CD8-positive, alpha-beta memory T cell (primary cell): ENCODE measurements around the gene IL20. TPM values are rescaled to one million over a fixed set of nuclear protein-coding genes. Genes with fewer than 3 reads are reported as not detected.
"Not testable (repeated sequence)": the region's sequence is repeated elsewhere in the genome, so short reads cannot be mapped to it uniquely, and the experiment has no call there.

Experiments
- CTCF ChIA-PET: fragments of 350-600 bp; sonication (Branson Sonifier 250); formaldehyde crosslinking; loops from one replicate; lab custom pipeline; 2021; ENCODE audit warnings: antibody characterized with exemption; lab: Charles Lee
- POLR2A ChIA-PET: fragments of 350-600 bp; sonication (Branson Sonifier 250); formaldehyde crosslinking; loops from one replicate; lab custom pipeline; 2021; ENCODE audit warnings: antibody characterized with exemption; lab: Charles Lee
- DNase-seq, 5 donors: peaks; one replicate each; pipeline versions ENCODE4 v3.0.0 to v3.0.0-alpha.2; 2020 to 2022; ENCODE audit warnings: mixed read lengths in 1 of 5
- H3K27ac ChIP-seq: one replicate; pipeline ENCODE4 v1.7.0; 2013; ENCODE audit warnings: low read depth, mild to moderate bottlenecking, low read length, moderate library complexity
- H3K27me3 ChIP-seq: 2 replicates; pipeline ENCODE4 v1.7.0; 2013; ENCODE audit warnings: low read length, mild to moderate bottlenecking; ENCODE audit not compliant: insufficient read depth, poor library complexity, severe bottlenecking
- H3K36me3 ChIP-seq: 2 replicates; pipeline ENCODE4 v1.7.0; 2013; ENCODE audit warnings: mild to moderate bottlenecking, low read length, moderate library complexity; ENCODE audit not compliant: insufficient read depth
- H3K4me1 ChIP-seq: 2 replicates; pipeline ENCODE4 v1.7.0; 2013; ENCODE audit warnings: mild to moderate bottlenecking, low read length, moderate library complexity; ENCODE audit not compliant: insufficient read depth
- H3K4me3 ChIP-seq: 2 replicates; pipeline ENCODE4 v1.7.0; 2013; ENCODE audit warnings: mild to moderate bottlenecking, low read length
- H3K9me3 ChIP-seq: 2 replicates; pipeline ENCODE4 v1.7.0; 2013; ENCODE audit warnings: mild to moderate bottlenecking, low read length
- H3K27ac Mint-ChIP-seq, 8 donors: one replicate each; pipeline ENCODE4 v1.8.0; 2020 to 2021; ENCODE audit warnings: mixed read lengths in 8 of 8, mild to moderate bottlenecking in 6 of 8, inconsistent platforms in 3 of 8, moderate library complexity in 3 of 8
- H3K27me3 Mint-ChIP-seq, 2 donors: one replicate each; pipeline ENCODE4 v1.8.0; 2020 to 2021; ENCODE audit warnings: mixed read lengths in 2 of 2, mild to moderate bottlenecking in 1 of 2, moderate library complexity in 1 of 2
- H3K36me3 Mint-ChIP-seq, 3 donors: one replicate each; pipeline ENCODE4 v1.8.0; 2020 to 2021; ENCODE audit warnings: mixed read lengths in 3 of 3, inconsistent platforms in 1 of 3, mild to moderate bottlenecking in 1 of 3
- H3K4me1 Mint-ChIP-seq, 3 donors: one replicate each; pipeline ENCODE4 v1.8.0; 2020 to 2021; ENCODE audit warnings: mixed read lengths in 3 of 3, inconsistent platforms in 1 of 3, mild to moderate bottlenecking in 1 of 3
- H3K4me3 Mint-ChIP-seq, 7 donors: one replicate each; pipeline ENCODE4 v1.8.0; 2020 to 2021; ENCODE audit warnings: mixed read lengths in 7 of 7, mild to moderate bottlenecking in 6 of 7, moderate library complexity in 4 of 7, inconsistent platforms in 2 of 7
- H3K9me3 Mint-ChIP-seq, 5 donors: one replicate each; pipeline ENCODE4 v1.8.0; 2020 to 2022; ENCODE audit warnings: mixed read lengths in 5 of 5, mild to moderate bottlenecking in 3 of 5, moderate library complexity in 2 of 5, inconsistent platforms in 1 of 5
- polyA plus RNA-seq: library from polyadenylated mRNA; unstranded; fragments of 300-500 nt; fragmentation: Illumina TruSeq; gene quantifications from one replicate; pipeline ENCODE4 v1.2.3, GENCODE V29; 2021
- total RNA-seq, 2 experiments: library from RNA; stranded (reverse); gene quantifications; one replicate each; pipeline ENCODE4 v1.2.3, GENCODE V29; 2021

IL20 gene
- total and polyA plus RNA-seq, 3 experiments from 2014 or later, result not detected

GRCh38 chr1:206843626-206844025 is 21.8 kb upstream of the IL20 start:
- Mint-ChIP-seq H3K27ac (peak overlapping the region in 1 of 8 donors; percentile 4), H3K9me3 (no peaks in the 10 kb centered on the region), H3K4me1 (no peaks in the 10 kb centered on the region)

GRCh38 chr1:206846487-206846886 is 18.9 kb upstream of the IL20 start:
- no peaks in the 10 kb centered on the region for H3K36me3 ChIP-seq
- DNase-seq, result no peak
- Mint-ChIP-seq H3K4me3 (peak overlapping the region in 1 of 7 donors; percentile 19), H3K9me3 (no peaks in the 10 kb centered on the region), H3K4me1 (no peaks in the 10 kb centered on the region), H3K27me3 (peaks cover 0 to 19% of the 10 kb centered on the region in 2 donors), H3K27ac (no peak overlapping the region), H3K36me3 (peaks cover 0 to 1% (median 0%) of the 10 kb centered on the region in 3 donors)
- no peaks in the 10 kb centered on the region for H3K27me3 ChIP-seq
- POLR2A ChIA-PET, result no interaction called here
- CTCF ChIA-PET, result interaction anchor here (1.3 kb wide), 1 partner anchor 558 kb away, joined by 3 read pairs; no protein-coding TSS in a partner anchor
- no peak overlapping the region for H3K27ac ChIP-seq
- no peak overlapping the region for H3K4me3 ChIP-seq
- no peaks in the 10 kb centered on the region for H3K9me3 ChIP-seq
- no peaks in the 10 kb centered on the region for H3K4me1 ChIP-seq

More at GRCh38 chr1:206843626-206844025, 21.8 kb upstream of the IL20 start:
- Histone ChIP-seq H3K27me3 (no peaks in the 10 kb centered on the region), H3K36me3 (no peaks in the 10 kb centered on the region), H3K4me1 (no peaks in the 10 kb centered on the region), H3K4me3 (no peak overlapping the region), H3K27ac (no peak overlapping the region), H3K9me3 (no peaks in the 10 kb centered on the region)
- no peak overlapping the region for H3K4me3 Mint-ChIP-seq
- H3K36me3 Mint-ChIP-seq, result no peaks in the 10 kb centered on the region
- ChIA-PET CTCF (no interaction called here), POLR2A (no interaction called here)
- no peak for DNase-seq
- peaks cover 2 to 5% of the 10 kb centered on the region in 2 donors for H3K27me3 Mint-ChIP-seq

GRCh38 chr1:206847337-206847834 is 18.0 kb upstream of the IL20 start:
- no peak overlapping the region for H3K27ac ChIP-seq
- Mint-ChIP-seq H3K4me1 (no peaks in the 10 kb centered on the region), H3K27me3 (peaks cover 0 to 19% of the 10 kb centered on the region in 2 donors), H3K4me3 (no peak overlapping the region), H3K36me3 (peaks cover 0 to 4% (median 1%) of the 10 kb centered on the region in 3 donors), H3K27ac (no peak overlapping the region), H3K9me3 (no peaks in the 10 kb centered on the region)
- CTCF ChIA-PET, result interaction anchor here (1.3 kb wide), 1 partner anchor 558 kb away, joined by 3 read pairs; no protein-coding TSS in a partner anchor
- no peak overlapping the region for H3K4me3 ChIP-seq
- H3K9me3 ChIP-seq, result no peaks in the 10 kb centered on the region
- H3K36me3 ChIP-seq, result no peaks in the 10 kb centered on the region
- no peaks in the 10 kb centered on the region for H3K27me3 ChIP-seq
- no peaks in the 10 kb centered on the region for H3K4me1 ChIP-seq
- no peak for DNase-seq
- POLR2A ChIA-PET, result no interaction called here

- H3K27ac ChIP-seq, result no peak overlapping the region
- Mint-ChIP-seq H3K4me3 (no peak overlapping the region), H3K27ac (no peak overlapping the region), H3K4me1 (no peaks in the 10 kb centered on the region), H3K36me3 (peaks cover 0 to 8% (median 1%) of the 10 kb centered on the region in 3 donors), H3K27me3 (peaks cover 0 to 19% of the 10 kb centered on the region in 2 donors), H3K9me3 (no peaks in the 10 kb centered on the region)
- no peaks in the 10 kb centered on the region for H3K36me3 ChIP-seq
- no peaks in the 10 kb centered on the region for H3K27me3 ChIP-seq
- H3K4me1 ChIP-seq, result no peaks in the 10 kb centered on the region
- CTCF ChIA-PET, result interaction anchor here (1.0 kb wide), 1 partner anchor 113 kb away, joined by 3 read pairs; no protein-coding TSS in a partner anchor
- DNase-seq, result no peak
- POLR2A ChIA-PET, result no interaction called here
- H3K9me3 ChIP-seq, result no peaks in the 10 kb centered on the region
- no peak overlapping the region for H3K4me3 ChIP-seq
These were observed 17.5 kb upstream of the IL20 start for GRCh38 chr1:206847946-206848345.

GRCh38 chr1:206850401-206850800 is 15.0 kb upstream of the IL20 start:
- Mint-ChIP-seq H3K27ac (no peak overlapping the region), H3K9me3 (no peaks in the 10 kb centered on the region), H3K4me3 (no peak overlapping the region), H3K36me3 (peaks cover 0 to 13% (median 1%) of the 10 kb centered on the region in 3 donors), H3K27me3 (peaks cover 0 to 19% of the 10 kb centered on the region in 2 donors), H3K4me1 (no peaks in the 10 kb centered on the region)
- Histone ChIP-seq H3K4me3 (no peak overlapping the region), H3K27ac (no peak overlapping the region), H3K36me3 (no peaks in the 10 kb centered on the region), H3K9me3 (no peaks in the 10 kb centered on the region), H3K27me3 (no peaks in the 10 kb centered on the region), H3K4me1 (no peaks in the 10 kb centered on the region)
- no peak for DNase-seq
- POLR2A ChIA-PET, result no interaction called here
- CTCF ChIA-PET, result no interaction called here

GRCh38 chr1:206851341-206852010 is 13.9 kb upstream of the IL20 start:
- Histone ChIP-seq H3K4me1 (no peaks in the 10 kb centered on the region), H3K27me3 (no peaks in the 10 kb centered on the region), H3K36me3 (no peaks in the 10 kb centered on the region), H3K27ac (no peak overlapping the region), H3K9me3 (no peaks in the 10 kb centered on the region), H3K4me3 (no peak overlapping the region)
- H3K36me3 Mint-ChIP-seq, result peaks cover 0 to 13% (median 1%) of the 10 kb centered on the region in 3 donors
- H3K9me3 Mint-ChIP-seq, result no peaks in the 10 kb centered on the region
- H3K4me1 Mint-ChIP-seq, result no peaks in the 10 kb centered on the region
- ChIA-PET CTCF (no interaction called here), POLR2A (no interaction called here)
- no peak overlapping the region for H3K4me3 Mint-ChIP-seq
- DNase-seq, result no peak
- no peak overlapping the region for H3K27ac Mint-ChIP-seq
- peaks cover 0 to 19% of the 10 kb centered on the region in 2 donors for H3K27me3 Mint-ChIP-seq

- H3K4me1 Mint-ChIP-seq, H3K27ac ChIP-seq, H3K4me3 ChIP-seq, H3K9me3 ChIP-seq, H3K9me3 Mint-ChIP-seq, H3K27ac Mint-ChIP-seq, DNase-seq, H3K4me3 Mint-ChIP-seq, H3K36me3 ChIP-seq, H3K4me1 ChIP-seq, CTCF ChIA-PET, H3K27me3 ChIP-seq, POLR2A ChIA-PET: not testable (repeated sequence)
- Mint-ChIP-seq H3K27me3 (peaks cover 0 to 19% of the 10 kb centered on the region in 2 donors), H3K36me3 (peaks cover 0 to 13% (median 1%) of the 10 kb centered on the region in 3 donors)
These were observed 12.8 kb upstream of the IL20 start for GRCh38 chr1:206852662-206853061.

GRCh38 chr1:206853696-206854095 is 11.7 kb upstream of the IL20 start:
- H3K9me3 ChIP-seq, H3K4me1 ChIP-seq, H3K27ac ChIP-seq, H3K27me3 ChIP-seq, H3K4me3 ChIP-seq, H3K27ac Mint-ChIP-seq, H3K36me3 ChIP-seq, DNase-seq, POLR2A ChIA-PET, H3K4me1 Mint-ChIP-seq, H3K9me3 Mint-ChIP-seq, H3K4me3 Mint-ChIP-seq: not testable (repeated sequence)
- CTCF ChIA-PET, result interaction anchor here (1.7 kb wide), 1 partner anchor 88 kb away, joined by 3 read pairs; no protein-coding TSS in a partner anchor
- peaks cover 0 to 13% (median 1%) of the 10 kb centered on the region in 3 donors for H3K36me3 Mint-ChIP-seq
- peaks cover 0 to 13% of the 10 kb centered on the region in 2 donors for H3K27me3 Mint-ChIP-seq
